C4-2B (cell line): ENCODE results near the gene STK32C.

Source experiments
- CTCF ChIP-seq: fragments of 450-650 bp; conservative IDR thresholded peaks from 2 replicates; pipeline ENCODE4 v1.5.1; 2017; ENCODE audit warnings: mild to moderate bottlenecking
- ZFX ChIP-seq: fragments of 450-650 bp; IDR thresholded peaks from 2 replicates; pipeline ENCODE4 v1.6.1; 2017

- TF ChIP-seq CTCF (no peak), ZFX (no peak)
These were observed 6.1 kb downstream of the STK32C start for GRCh38 chr10:132301371-132302330.
